Activated CD4-positive, alpha-beta T cell treated with anti-CD3 and anti-CD28 coated beads, Interleukin-10, Interleukin-2, amounts not matched to agents 100 ng/mL and 50 ng/mL, durations not matched to agents 16 hours and 8 hours (primary cell): ENCODE results near the gene CAT.

Experiments
- DNase-seq: peaks from one replicate; pipeline ENCODE4 v3.0.0-alpha.2; 2020

CAT gene

GRCh38 chr11:34425867-34426266 lies 12.9 kb upstream of the CAT start:
- no peak for DNase-seq

GRCh38 chr11:34426766-34427185 lies 12.0 kb upstream of the CAT start:
- DNase-seq, result no peak

- no peak for DNase-seq
Observed at GRCh38 chr11:34427186-34427805, 11.4 kb upstream of the CAT start.

- no peak for DNase-seq
Observed at GRCh38 chr11:34431979-34432378, 6.8 kb upstream of the CAT start.

GRCh38 chr11:34432822-34433221 lies 5.9 kb upstream of the CAT start:
- no peak for DNase-seq

GRCh38 chr11:34433899-34434298 lies 4.8 kb upstream of the CAT start:
- no peak for DNase-seq

GRCh38 chr11:34437224-34438125 lies 1.3 kb upstream of the CAT start:
- no peak for DNase-seq

GRCh38 chr11:34439610-34440198 lies 970 bp downstream of the CAT start:
- no peak for DNase-seq

- DNase-seq, result no peak
Observed at GRCh38 chr11:34441814-34442213, 3.1 kb downstream of the CAT start.

GRCh38 chr11:34443136-34443535 lies 4.4 kb downstream of the CAT start:
- DNase-seq, result no peak

GRCh38 chr11:34444428-34444827 lies 5.7 kb downstream of the CAT start:
- DNase-seq, result no peak

GRCh38 chr11:34445956-34446355 lies 7.2 kb downstream of the CAT start:
- no peak for DNase-seq

- DNase-seq, result no peak
Observed at GRCh38 chr11:34446386-34446785, 7.7 kb downstream of the CAT start.

GRCh38 chr11:34447044-34447443 lies 8.3 kb downstream of the CAT start:
- no peak for DNase-seq

GRCh38 chr11:34448223-34448994 lies 9.7 kb downstream of the CAT start:
- no peak for DNase-seq

GRCh38 chr11:34449013-34449412 lies 10.3 kb downstream of the CAT start:
- peak; percentile 22 for DNase-seq

GRCh38 chr11:34451053-34451452 lies 12.3 kb downstream of the CAT start:
- DNase-seq, result no peak

- DNase-seq, result no peak
Observed at GRCh38 chr11:34454308-34455032, 15.7 kb downstream of the CAT start.

GRCh38 chr11:34457607-34458006 lies 18.9 kb downstream of the CAT start:
- no peak for DNase-seq

- no peak for DNase-seq
Observed at GRCh38 chr11:34458525-34458924, 19.8 kb downstream of the CAT start.

- DNase-seq, result no peak
Observed at GRCh38 chr11:34459507-34460162, 20.9 kb downstream of the CAT start.

GRCh38 chr11:34460278-34460677 lies 21.5 kb downstream of the CAT start:
- DNase-seq, result no peak
